WTC11 (cell line): ENCODE data around the gene B4GALNT3. TPM values are rescaled to one million over a fixed set of nuclear protein-coding genes. Genes with fewer than 3 reads are reported as not detected.

Experiments
- ATAC-seq: fragments of 200-7000 bp; cut with Tn5 transposase; 2 replicates; pipeline ENCODE4 v1.10.0; 2021; ENCODE audit warnings: mild to moderate bottlenecking, moderate library complexity
- CTCF ChIA-PET: fragments of 300-600 bp; sonication (Branson Sonifier 250); formaldehyde crosslinking; loops from one replicate; lab custom pipeline; 2021; ENCODE audit warnings: antibody characterized with exemption; lab: Charles Lee
- POLR2A ChIA-PET: fragments of 350-600 bp; sonication (Branson Sonifier 250); formaldehyde crosslinking; loops from one replicate; lab custom pipeline; 2021; ENCODE audit warnings: antibody characterized with exemption; lab: Charles Lee
- DNase-seq: peaks from one replicate; pipeline ENCODE4 v3.0.0; 2021; ENCODE audit warnings: low spot score
- H3K27ac Mint-ChIP-seq: 2 replicates; pipeline ENCODE4 v1.8.0; 2021; ENCODE audit warnings: mixed read lengths
- H3K27me3 Mint-ChIP-seq: 2 replicates; pipeline ENCODE4 v1.8.0; 2021; ENCODE audit warnings: low read depth, mild to moderate bottlenecking, moderate library complexity, mixed read lengths
- H3K36me3 Mint-ChIP-seq: 2 replicates; pipeline ENCODE4 v1.8.0; 2021; ENCODE audit warnings: mixed read lengths
- H3K4me1 Mint-ChIP-seq: 2 replicates; pipeline ENCODE4 v1.8.0; 2022; ENCODE audit warnings: mixed read lengths
- H3K4me3 Mint-ChIP-seq: 2 replicates; pipeline ENCODE4 v1.8.0; 2021; ENCODE audit warnings: mild to moderate bottlenecking, moderate library complexity, mixed read lengths
- H3K9me3 Mint-ChIP-seq: 2 replicates; pipeline ENCODE4 v1.8.0; 2021; ENCODE audit warnings: mixed read lengths
- IRF2 ChIP-seq: sonication (generic); formaldehyde crosslinking; IDR thresholded peaks from 2 replicates; pipeline ENCODE4 v1.8.0; 2022; ENCODE audit warnings: low read depth, missing genetic modification reagents, borderline replicate concordance
- KAT7 ChIP-seq: sonication (generic); formaldehyde crosslinking; IDR thresholded peaks from 2 replicates; pipeline ENCODE4 v1.8.1; 2023; ENCODE audit warnings: missing genetic modification reagents, mild to moderate bottlenecking, borderline replicate concordance
- NFATC4 ChIP-seq: fragments of 250-450 bp; sonication (Bioruptor Pico); IDR thresholded peaks from 2 replicates; pipeline ENCODE4 v1.9.0; 2021; ENCODE audit warnings: mild to moderate bottlenecking
- RORB ChIP-seq: fragments of 250-450 bp; sonication (Bioruptor Pico); IDR thresholded peaks from 2 replicates; pipeline ENCODE4 v1.9.0; 2021; ENCODE audit warnings: mild to moderate bottlenecking
- TP53 ChIP-seq: sonication (generic); formaldehyde crosslinking; IDR thresholded peaks from 2 replicates; pipeline ENCODE4 v1.8.1; 2023; ENCODE audit warnings: mild to moderate bottlenecking, missing genetic modification reagents
- ZNF121 ChIP-seq: sonication (generic); formaldehyde crosslinking; IDR thresholded peaks from 2 replicates; pipeline ENCODE4 v1.8.0; 2023; ENCODE audit warnings: missing genetic modification reagents
- ZNF219 ChIP-seq: sonication (generic); formaldehyde crosslinking; IDR thresholded peaks from 2 replicates; pipeline ENCODE4 v1.8.0; 2023; ENCODE audit warnings: missing genetic modification reagents, mild to moderate bottlenecking, borderline replicate concordance
- total RNA-seq: library from RNA; stranded (reverse); gene quantifications from 3 replicates; pipeline ENCODE4 v1.2.3, GENCODE V29; 2021
- TF ChIP-seq, protein P1 (sequence below): sonication (generic); formaldehyde crosslinking; IDR thresholded peaks from 2 replicates; pipeline ENCODE4 v1.8.1; 2022; ENCODE audit warnings: missing genetic modification reagents, borderline replicate concordance
- TF ChIP-seq, protein P2 (sequence below): sonication (generic); formaldehyde crosslinking; IDR thresholded peaks from 2 replicates; pipeline ENCODE4 v1.8.1; 2023; ENCODE audit warnings: mild to moderate bottlenecking, missing genetic modification reagents
- TF ChIP-seq, protein P3 (sequence below): sonication (generic); formaldehyde crosslinking; IDR thresholded peaks from 2 replicates; pipeline ENCODE4 v1.8.0; 2022; ENCODE audit warnings: mild to moderate bottlenecking, missing genetic modification reagents
- TF ChIP-seq, protein P4 (sequence below): sonication (generic); formaldehyde crosslinking; IDR thresholded peaks from 2 replicates; pipeline ENCODE4 v1.8.0; 2022; ENCODE audit warnings: mild to moderate bottlenecking, missing genetic modification reagents
- TF ChIP-seq, protein P5 (sequence below): sonication (generic); formaldehyde crosslinking; IDR thresholded peaks from 2 replicates; pipeline ENCODE4 v1.8.1; 2023; ENCODE audit warnings: mild to moderate bottlenecking, missing genetic modification reagents, moderate library complexity
- TF ChIP-seq, protein P6 (sequence below): sonication (generic); formaldehyde crosslinking; IDR thresholded peaks from 2 replicates; pipeline ENCODE4 v1.8.1; 2023; ENCODE audit warnings: mild to moderate bottlenecking, missing genetic modification reagents, borderline replicate concordance

B4GALNT3 gene
- total RNA-seq, 1 experiment from 2014 or later, result 19.0 TPM

DNA sequence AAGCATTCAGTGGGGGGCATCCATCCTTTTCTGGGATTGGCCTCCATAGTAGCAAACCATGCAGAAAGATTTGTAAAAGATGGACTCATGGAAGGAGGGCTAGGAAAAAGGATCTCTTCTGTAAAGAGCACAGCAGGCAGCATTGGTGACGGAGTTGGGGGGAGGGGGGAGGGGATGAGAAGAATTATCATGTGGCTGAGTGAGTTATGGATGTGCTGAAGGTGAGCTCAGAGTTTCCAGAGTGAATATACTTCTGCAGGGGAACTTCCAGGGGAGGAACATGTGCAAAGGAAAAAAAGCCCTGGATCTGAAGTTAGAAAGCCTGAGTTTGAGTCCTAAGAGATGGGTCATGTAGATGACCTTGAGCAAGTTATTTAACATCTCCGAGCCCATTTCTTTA, 3.9 kb upstream of the B4GALNT3 start (continued):
- TF ChIP-seq, protein P1, sequence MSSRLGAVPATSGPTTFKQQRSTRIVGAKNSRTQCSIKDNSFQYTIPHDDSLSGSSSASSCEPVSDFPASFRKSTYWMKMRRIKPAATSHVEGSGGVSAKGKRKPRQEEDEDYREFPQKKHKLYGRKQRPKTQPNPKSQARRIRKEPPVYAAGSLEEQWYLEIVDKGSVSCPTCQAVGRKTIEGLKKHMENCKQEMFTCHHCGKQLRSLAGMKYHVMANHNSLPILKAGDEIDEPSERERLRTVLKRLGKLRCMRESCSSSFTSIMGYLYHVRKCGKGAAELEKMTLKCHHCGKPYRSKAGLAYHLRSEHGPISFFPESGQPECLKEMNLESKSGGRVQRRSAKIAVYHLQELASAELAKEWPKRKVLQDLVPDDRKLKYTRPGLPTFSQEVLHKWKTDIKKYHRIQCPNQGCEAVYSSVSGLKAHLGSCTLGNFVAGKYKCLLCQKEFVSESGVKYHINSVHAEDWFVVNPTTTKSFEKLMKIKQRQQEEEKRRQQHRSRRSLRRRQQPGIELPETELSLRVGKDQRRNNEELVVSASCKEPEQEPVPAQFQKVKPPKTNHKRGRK (CRISPR knock-in tag), result no peak
- no peak for TF ChIP-seq NFATC4 (CRISPR knock-in tag)
- TF ChIP-seq IRF2, result no peak
- TF ChIP-seq, protein P2, sequence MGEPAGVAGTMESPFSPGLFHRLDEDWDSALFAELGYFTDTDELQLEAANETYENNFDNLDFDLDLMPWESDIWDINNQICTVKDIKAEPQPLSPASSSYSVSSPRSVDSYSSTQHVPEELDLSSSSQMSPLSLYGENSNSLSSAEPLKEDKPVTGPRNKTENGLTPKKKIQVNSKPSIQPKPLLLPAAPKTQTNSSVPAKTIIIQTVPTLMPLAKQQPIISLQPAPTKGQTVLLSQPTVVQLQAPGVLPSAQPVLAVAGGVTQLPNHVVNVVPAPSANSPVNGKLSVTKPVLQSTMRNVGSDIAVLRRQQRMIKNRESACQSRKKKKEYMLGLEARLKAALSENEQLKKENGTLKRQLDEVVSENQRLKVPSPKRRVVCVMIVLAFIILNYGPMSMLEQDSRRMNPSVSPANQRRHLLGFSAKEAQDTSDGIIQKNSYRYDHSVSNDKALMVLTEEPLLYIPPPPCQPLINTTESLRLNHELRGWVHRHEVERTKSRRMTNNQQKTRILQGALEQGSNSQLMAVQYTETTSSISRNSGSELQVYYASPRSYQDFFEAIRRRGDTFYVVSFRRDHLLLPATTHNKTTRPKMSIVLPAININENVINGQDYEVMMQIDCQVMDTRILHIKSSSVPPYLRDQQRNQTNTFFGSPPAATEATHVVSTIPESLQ (CRISPR knock-in tag), result no peak
- TF ChIP-seq, protein P3, sequence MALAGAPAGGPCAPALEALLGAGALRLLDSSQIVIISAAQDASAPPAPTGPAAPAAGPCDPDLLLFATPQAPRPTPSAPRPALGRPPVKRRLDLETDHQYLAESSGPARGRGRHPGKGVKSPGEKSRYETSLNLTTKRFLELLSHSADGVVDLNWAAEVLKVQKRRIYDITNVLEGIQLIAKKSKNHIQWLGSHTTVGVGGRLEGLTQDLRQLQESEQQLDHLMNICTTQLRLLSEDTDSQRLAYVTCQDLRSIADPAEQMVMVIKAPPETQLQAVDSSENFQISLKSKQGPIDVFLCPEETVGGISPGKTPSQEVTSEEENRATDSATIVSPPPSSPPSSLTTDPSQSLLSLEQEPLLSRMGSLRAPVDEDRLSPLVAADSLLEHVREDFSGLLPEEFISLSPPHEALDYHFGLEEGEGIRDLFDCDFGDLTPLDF (CRISPR knock-in tag), result no peak
- no peak for TF ChIP-seq KAT7 (CRISPR knock-in tag)

DNA sequence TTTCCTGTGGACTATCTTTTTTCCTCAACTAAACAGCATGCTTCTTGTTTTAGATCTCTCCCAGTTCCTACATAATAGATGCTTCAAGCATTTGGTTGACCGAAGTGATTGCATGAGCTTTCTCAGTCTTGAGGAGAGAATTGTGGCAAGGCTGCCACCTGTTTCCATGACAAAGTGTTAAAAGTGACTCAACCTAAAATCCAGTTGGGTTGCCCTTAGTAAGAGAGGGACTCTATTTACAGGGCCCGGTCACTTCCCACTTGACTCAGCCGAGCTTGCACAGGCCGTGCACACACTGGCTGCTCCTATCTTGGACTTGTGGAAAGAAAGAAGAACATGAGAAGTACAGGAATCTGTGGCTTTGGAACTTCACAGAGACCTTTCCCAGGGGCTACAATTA, 2.1 kb upstream of the B4GALNT3 start:
- Mint-ChIP-seq H3K4me1 (peaks cover 15% of the 10 kb centered on the region), H3K4me3 (no peak overlapping the region), H3K9me3 (peaks cover 9% of the 10 kb centered on the region), H3K27ac (no peak overlapping the region), H3K36me3 (peaks cover 10% of the 10 kb centered on the region), H3K27me3 (peaks cover 55% of the 10 kb centered on the region)
- no peak for DNase-seq
- TF ChIP-seq TP53 (CRISPR knock-in tag), result no peak
- ChIA-PET POLR2A (no interaction called here), CTCF (no interaction called here)
- no peak for ATAC-seq

DNA sequence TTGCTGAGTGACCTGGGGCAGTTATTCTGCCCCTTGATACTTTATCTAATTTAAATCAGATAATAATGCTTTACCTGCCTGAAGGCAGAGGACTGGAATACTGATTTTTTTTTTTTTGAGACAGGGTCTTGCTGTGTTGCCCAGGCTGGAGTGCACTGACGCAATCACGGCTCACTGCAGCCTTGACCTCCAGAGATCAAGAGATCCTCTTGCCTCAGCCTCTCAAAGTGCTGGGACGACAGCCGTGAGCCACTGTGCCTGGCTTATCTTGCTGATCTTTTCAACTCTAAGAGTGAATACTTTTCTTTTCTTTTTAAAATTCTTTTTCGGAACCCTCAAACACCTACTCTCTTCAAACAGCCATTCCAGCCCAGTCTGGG, 699 bp upstream of the B4GALNT3 start:
- Mint-ChIP-seq H3K36me3 (peaks cover 4% of the 10 kb centered on the region; the same call in 1 of the 2 replicates), H3K4me1 (peaks cover 20% of the 10 kb centered on the region), H3K9me3 (peaks cover 7% of the 10 kb centered on the region), H3K4me3 (peak overlapping the region; percentile 68), H3K27ac (no peak overlapping the region), H3K27me3 (peaks cover 56% of the 10 kb centered on the region)
- POLR2A ChIA-PET, result no interaction called here
- TF ChIP-seq, protein P4, sequence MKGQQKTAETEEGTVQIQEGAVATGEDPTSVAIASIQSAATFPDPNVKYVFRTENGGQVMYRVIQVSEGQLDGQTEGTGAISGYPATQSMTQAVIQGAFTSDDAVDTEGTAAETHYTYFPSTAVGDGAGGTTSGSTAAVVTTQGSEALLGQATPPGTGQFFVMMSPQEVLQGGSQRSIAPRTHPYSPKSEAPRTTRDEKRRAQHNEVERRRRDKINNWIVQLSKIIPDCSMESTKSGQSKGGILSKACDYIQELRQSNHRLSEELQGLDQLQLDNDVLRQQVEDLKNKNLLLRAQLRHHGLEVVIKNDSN (CRISPR knock-in tag), result no peak
- TF ChIP-seq, protein P5, sequence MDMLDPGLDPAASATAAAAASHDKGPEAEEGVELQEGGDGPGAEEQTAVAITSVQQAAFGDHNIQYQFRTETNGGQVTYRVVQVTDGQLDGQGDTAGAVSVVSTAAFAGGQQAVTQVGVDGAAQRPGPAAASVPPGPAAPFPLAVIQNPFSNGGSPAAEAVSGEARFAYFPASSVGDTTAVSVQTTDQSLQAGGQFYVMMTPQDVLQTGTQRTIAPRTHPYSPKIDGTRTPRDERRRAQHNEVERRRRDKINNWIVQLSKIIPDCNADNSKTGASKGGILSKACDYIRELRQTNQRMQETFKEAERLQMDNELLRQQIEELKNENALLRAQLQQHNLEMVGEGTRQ (CRISPR knock-in tag), result no peak
- TF ChIP-seq ZNF121 (CRISPR knock-in tag), result peak; percentile 95
- no peak for TF ChIP-seq ZNF219 (CRISPR knock-in tag)
- TF ChIP-seq, protein P6, sequence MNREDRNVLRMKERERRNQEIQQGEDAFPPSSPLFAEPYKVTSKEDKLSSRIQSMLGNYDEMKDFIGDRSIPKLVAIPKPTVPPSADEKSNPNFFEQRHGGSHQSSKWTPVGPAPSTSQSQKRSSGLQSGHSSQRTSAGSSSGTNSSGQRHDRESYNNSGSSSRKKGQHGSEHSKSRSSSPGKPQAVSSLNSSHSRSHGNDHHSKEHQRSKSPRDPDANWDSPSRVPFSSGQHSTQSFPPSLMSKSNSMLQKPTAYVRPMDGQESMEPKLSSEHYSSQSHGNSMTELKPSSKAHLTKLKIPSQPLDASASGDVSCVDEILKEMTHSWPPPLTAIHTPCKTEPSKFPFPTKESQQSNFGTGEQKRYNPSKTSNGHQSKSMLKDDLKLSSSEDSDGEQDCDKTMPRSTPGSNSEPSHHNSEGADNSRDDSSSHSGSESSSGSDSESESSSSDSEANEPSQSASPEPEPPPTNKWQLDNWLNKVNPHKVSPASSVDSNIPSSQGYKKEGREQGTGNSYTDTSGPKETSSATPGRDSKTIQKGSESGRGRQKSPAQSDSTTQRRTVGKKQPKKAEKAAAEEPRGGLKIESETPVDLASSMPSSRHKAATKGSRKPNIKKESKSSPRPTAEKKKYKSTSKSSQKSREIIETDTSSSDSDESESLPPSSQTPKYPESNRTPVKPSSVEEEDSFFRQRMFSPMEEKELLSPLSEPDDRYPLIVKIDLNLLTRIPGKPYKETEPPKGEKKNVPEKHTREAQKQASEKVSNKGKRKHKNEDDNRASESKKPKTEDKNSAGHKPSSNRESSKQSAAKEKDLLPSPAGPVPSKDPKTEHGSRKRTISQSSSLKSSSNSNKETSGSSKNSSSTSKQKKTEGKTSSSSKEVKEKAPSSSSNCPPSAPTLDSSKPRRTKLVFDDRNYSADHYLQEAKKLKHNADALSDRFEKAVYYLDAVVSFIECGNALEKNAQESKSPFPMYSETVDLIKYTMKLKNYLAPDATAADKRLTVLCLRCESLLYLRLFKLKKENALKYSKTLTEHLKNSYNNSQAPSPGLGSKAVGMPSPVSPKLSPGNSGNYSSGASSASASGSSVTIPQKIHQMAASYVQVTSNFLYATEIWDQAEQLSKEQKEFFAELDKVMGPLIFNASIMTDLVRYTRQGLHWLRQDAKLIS (CRISPR knock-in tag), result no peak
- no peak for TF ChIP-seq RORB (CRISPR knock-in tag)
- DNase-seq, result no peak
- CTCF ChIA-PET, result interaction anchor here (1.4 kb wide), 1 partner anchor 17 kb away, joined by 4 read pairs; no protein-coding TSS in a partner anchor
- no peak for ATAC-seq
